Measurements from ENCODE around the gene WLS. TPM values are rescaled to one million over a fixed set of nuclear protein-coding genes. Genes with fewer than 3 reads are reported as not detected.

The WLS gene
- polyA plus RNA-seq, 3 donors from 2014 or later: not detected

DNA sequence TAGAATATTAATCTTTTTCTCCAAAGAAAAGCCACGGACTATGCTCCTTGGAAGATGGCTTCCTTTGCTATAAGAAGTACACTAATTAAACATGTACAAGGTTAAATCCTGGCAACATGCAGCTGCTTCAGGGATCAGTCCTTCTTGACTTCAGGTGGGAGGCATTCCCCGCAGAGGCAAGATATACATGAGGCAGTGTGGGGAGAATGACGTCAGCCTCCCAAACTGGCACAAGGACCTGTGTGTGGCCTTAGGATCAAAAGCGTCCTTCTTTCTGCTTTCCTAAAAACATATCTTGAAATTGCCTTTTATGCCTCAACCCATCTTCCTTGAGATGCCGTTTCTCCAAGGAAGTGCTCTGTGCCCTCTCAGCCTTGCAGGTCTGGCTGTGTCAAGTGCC lies 90.3 kb downstream of the WLS start:
- no peaks in the 10 kb centered on the region for H3K4me1 Mint-ChIP-seq
- H3K36me3 Mint-ChIP-seq: no peaks in the 10 kb centered on the region
- no peak overlapping the region for H3K27ac Mint-ChIP-seq
- H3K27me3 Mint-ChIP-seq (ENCODE audit: low read depth in 3 of 3): peaks cover 0 to 2% (median 0%) of the 10 kb centered on the region in 3 donors
- peaks cover 0 to 5% (median 0%) of the 10 kb centered on the region in 6 donors for H3K9me3 Mint-ChIP-seq
- DNase-seq: no peak
- H3K4me3 Mint-ChIP-seq: no peak overlapping the region

DNA sequence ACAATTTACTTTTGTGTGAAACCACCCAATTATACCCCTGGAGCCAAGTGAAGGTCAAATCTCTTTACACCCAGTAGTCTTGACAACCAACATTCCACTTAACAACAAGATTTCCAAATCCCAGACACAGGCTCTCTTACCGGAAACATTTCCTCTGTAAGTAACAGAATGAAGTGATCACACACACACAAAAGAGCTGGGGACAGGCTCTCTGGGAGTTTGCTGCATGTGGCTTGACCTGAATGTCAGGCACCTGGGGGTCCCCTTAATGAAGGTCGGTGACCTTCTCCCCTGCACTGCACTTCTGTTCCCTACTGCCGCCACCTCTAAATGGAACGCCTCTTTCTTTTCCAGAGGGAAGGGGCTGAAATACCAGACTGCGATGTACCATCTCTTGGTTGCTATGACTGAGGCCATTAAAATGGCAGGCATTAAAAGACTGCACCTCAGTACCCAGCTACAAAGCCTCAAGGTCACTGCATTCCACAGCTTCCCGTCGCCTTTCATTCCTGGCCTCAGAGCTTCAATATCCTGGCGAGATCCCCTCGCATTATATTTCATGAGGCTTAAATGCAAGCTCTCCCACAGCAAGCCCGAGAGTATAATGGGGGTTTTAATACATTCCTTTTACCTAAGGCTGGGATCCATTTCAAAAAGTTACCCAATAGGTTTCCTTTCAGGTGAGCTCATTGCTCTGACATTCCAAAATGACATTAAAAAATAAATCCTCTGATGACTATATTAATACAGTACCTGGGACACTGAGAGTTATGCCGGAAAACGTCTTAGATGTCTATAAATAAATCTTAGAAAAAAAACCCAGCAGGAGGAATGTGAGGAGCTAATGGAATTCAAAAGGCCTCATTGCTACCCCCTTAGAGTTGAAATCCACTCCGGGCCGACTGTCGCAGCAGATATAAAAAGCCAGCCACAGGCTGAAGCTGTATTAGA lies 91.0 kb downstream of the WLS start:
- no peak overlapping the region for H3K27ac Mint-ChIP-seq
- no peak overlapping the region for H3K4me3 Mint-ChIP-seq
- peaks cover 0 to 2% (median 0%) of the 10 kb centered on the region in 3 donors for H3K27me3 Mint-ChIP-seq (ENCODE audit: low read depth in 3 of 3)
- no peaks in the 10 kb centered on the region for H3K36me3 Mint-ChIP-seq
- no peak for DNase-seq
- no peaks in the 10 kb centered on the region for H3K4me1 Mint-ChIP-seq
- peaks cover 0 to 5% (median 0%) of the 10 kb centered on the region in 6 donors for H3K9me3 Mint-ChIP-seq

DNA sequence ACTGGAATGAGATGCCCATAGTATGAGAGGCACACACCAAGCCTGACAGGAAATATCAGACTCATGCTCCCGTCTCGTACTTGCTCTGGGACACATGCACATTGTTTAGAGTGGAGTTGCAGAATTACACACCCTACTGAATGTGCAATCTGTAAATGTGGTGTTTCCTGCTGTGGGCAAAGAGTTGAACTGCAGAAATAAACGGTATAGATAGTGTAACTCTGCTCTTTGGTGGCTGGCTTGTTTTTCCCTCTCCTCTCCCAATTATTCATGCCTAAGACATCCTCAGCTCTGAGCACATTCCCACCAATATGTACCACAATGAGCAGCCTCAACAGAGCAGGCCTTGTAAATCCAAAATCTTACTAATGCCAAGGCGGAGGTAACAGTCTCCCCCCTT lies 91.8 kb downstream of the WLS start:
- H3K9me3 Mint-ChIP-seq: peaks cover 0 to 7% (median 0%) of the 10 kb centered on the region in 6 donors

GRCh38 chr1:68136187-68136586 lies 96.1 kb downstream of the WLS start:
- Mint-ChIP-seq H3K36me3 (no peaks in the 10 kb centered on the region), H3K9me3 (peaks cover 0 to 4% (median 0%) of the 10 kb centered on the region in 6 donors), H3K4me3 (no peak overlapping the region), H3K27ac (no peak overlapping the region), H3K4me1 (no peaks in the 10 kb centered on the region), H3K27me3 (ENCODE audit: low read depth in 3 of 3) (peaks cover 0 to 2% (median 0%) of the 10 kb centered on the region in 3 donors)
- no peak for DNase-seq

More for the DNA sequence above, 91.8 kb downstream of the WLS start:
- Mint-ChIP-seq H3K27ac (no peak overlapping the region), H3K27me3 (ENCODE audit: low read depth in 3 of 3) (peaks cover 0 to 2% (median 0%) of the 10 kb centered on the region in 3 donors), H3K4me3 (no peak overlapping the region), H3K4me1 (no peaks in the 10 kb centered on the region), H3K36me3 (no peaks in the 10 kb centered on the region)
- no peak for DNase-seq

DNA sequence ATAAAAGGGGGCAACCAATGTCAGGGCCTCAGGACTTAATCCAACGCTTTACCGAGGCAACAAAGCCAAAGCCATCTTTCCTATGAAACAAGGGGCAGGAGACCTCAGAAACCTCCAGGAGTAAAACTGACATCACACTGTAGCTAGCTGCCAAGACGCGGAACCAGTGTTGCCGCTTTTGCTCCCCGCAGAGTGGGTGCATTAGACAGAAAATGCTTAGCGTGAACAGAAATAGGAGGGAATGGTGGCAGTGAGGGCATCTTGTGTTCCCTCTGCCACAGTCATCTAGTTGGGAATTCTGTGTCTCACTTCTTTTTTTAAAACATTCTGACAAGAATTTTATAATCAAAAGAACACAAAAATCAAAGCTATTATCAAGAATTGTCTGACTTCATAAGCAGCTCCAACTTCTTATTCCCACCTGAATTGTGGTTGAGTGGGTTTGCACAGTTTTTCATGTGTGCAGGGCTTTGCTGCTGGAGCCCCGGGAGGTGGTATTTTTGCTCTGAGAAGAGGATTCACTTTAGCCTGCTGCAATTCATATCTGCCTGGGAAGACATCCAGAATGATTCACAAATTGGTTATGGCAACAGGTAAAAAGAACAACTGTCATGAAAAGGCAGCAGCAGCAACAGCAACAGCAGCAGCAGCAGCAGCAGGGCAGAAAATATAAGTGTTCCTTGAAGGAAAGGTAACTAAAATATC lies 99.7 kb downstream of the WLS start:
- peaks cover 0 to 4% (median 0%) of the 10 kb centered on the region in 6 donors for H3K9me3 Mint-ChIP-seq
- no peak overlapping the region for H3K4me3 Mint-ChIP-seq
- no peak for DNase-seq
- no peaks in the 10 kb centered on the region for H3K4me1 Mint-ChIP-seq
- no peaks in the 10 kb centered on the region for H3K36me3 Mint-ChIP-seq
- no peak overlapping the region for H3K27ac Mint-ChIP-seq
- peaks cover 0 to 2% (median 0%) of the 10 kb centered on the region in 3 donors for H3K27me3 Mint-ChIP-seq (ENCODE audit: low read depth in 3 of 3)

- DNase-seq: no peak
- Mint-ChIP-seq H3K27ac (no peak overlapping the region), H3K4me3 (no peak overlapping the region), H3K27me3 (ENCODE audit: low read depth in 3 of 3) (peaks cover 0 to 2% (median 0%) of the 10 kb centered on the region in 3 donors), H3K9me3 (peaks cover 0 to 4% (median 0%) of the 10 kb centered on the region in 6 donors), H3K36me3 (no peaks in the 10 kb centered on the region), H3K4me1 (no peaks in the 10 kb centered on the region)
These were observed 101.1 kb downstream of the WLS start for GRCh38 chr1:68131261-68131660.

GRCh38 chr1:68129536-68130250 lies 102.6 kb downstream of the WLS start:
- Mint-ChIP-seq H3K4me1 (no peaks in the 10 kb centered on the region), H3K9me3 (no peaks in the 10 kb centered on the region), H3K27me3 (ENCODE audit: low read depth in 3 of 3) (peaks cover 0 to 2% (median 0%) of the 10 kb centered on the region in 3 donors), H3K36me3 (no peaks in the 10 kb centered on the region), H3K4me3 (no peak overlapping the region), H3K27ac (no peak overlapping the region)
- DNase-seq: no peak

DNA sequence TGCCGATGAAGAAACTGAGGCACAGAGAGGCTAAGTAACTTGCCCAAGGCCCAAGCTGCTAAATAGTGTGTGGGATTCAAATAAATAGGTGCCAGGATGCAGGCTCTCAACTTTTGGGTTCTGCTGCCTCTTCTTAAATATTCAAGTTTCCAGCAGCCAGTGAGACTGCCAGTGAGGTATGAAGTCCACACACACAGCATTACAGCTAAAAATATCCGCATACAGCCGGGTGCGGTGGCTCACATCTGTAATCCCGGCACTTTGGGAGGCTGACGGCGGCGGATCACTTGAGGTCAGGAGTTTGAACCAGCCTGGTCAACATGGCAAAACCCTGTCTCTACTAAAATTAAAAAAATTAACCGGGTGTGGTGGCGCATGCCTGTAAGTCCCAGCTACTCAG lies 103.5 kb downstream of the WLS start:
- H3K36me3 Mint-ChIP-seq: no peaks in the 10 kb centered on the region
- no peak for DNase-seq
- H3K27me3 Mint-ChIP-seq (ENCODE audit: low read depth in 3 of 3): peaks cover 0 to 2% (median 0%) of the 10 kb centered on the region in 3 donors
- H3K4me1 Mint-ChIP-seq: no peaks in the 10 kb centered on the region
- H3K4me3 Mint-ChIP-seq: no peak overlapping the region
- H3K9me3 Mint-ChIP-seq: no peaks in the 10 kb centered on the region
- H3K27ac Mint-ChIP-seq: no peak overlapping the region

DNA sequence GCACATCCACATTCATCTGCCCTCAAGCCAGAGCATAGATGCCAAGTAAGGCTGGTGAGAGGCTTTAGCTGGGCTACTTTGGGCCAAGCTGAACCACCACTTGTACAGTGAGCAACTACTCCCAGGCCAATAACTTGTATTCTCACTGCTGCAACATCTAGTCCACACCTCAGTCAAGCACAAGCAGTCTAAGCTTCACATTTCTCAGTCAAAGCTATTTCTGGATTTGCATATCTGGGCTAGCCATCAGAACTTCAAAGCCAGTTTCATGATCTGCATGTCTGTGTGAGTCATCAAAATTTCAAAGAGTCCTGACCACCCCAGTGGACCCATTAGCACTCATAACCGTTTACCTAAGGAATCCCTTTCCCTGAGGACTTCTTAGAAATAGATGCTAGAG lies 104.2 kb downstream of the WLS start:
- no peaks in the 10 kb centered on the region for H3K36me3 Mint-ChIP-seq
- H3K27me3 Mint-ChIP-seq (ENCODE audit: low read depth in 3 of 3): peaks cover 0 to 2% (median 0%) of the 10 kb centered on the region in 3 donors

GRCh38 chr1:68121536-68121935 lies 110.8 kb downstream of the WLS start:
- H3K36me3 Mint-ChIP-seq: no peaks in the 10 kb centered on the region
- no peak overlapping the region for H3K4me3 Mint-ChIP-seq
- no peak for DNase-seq
- peaks cover 6 to 7% of the 10 kb centered on the region in 2 donors for H3K4me1 Mint-ChIP-seq
- no peak overlapping the region for H3K27ac Mint-ChIP-seq
- no peaks in the 10 kb centered on the region for H3K9me3 Mint-ChIP-seq
- H3K27me3 Mint-ChIP-seq (ENCODE audit: low read depth in 3 of 3): peaks cover 0 to 2% (median 0%) of the 10 kb centered on the region in 3 donors

More for the DNA sequence above, 104.2 kb downstream of the WLS start:
- Mint-ChIP-seq H3K27ac (no peak overlapping the region), H3K9me3 (no peaks in the 10 kb centered on the region), H3K4me1 (no peaks in the 10 kb centered on the region), H3K4me3 (no peak overlapping the region)
- DNase-seq: no peak

DNA sequence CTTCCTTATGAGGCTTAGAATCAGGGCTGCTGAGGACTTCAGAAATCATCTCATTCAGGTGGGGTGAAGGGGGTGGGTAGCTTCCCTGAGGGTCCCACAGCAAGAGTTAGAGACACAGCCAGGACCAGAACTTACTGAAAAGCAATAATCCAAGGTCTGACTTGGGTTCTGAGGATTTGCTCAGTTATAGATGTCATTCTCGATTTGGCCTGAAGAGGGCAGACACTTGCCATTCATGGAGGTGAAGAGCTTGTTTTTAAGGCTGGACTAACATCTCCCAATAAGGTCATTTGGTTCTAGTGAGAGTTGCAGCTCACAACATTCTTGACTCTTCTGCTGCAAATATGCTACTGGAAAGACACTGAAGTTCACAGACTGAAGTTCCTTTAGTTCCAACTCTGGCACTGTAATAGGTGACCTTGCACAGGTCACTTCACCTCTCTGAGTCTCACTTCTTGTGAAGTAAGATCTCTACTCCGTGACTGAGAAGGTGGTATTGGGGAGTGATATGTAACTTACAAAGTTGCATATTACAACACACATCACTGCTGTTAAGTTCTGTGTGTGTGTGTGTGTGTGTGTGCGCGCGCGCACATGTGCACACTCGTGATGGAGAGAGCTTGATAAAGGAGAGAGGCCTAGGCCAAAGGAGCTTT lies 112.1 kb downstream of the WLS start:
- Mint-ChIP-seq H3K4me1 (peaks cover 7 to 9% of the 10 kb centered on the region in 2 donors), H3K36me3 (no peaks in the 10 kb centered on the region), H3K9me3 (no peaks in the 10 kb centered on the region), H3K27me3 (ENCODE audit: low read depth in 3 of 3) (peaks cover 0 to 2% (median 0%) of the 10 kb centered on the region in 3 donors), H3K27ac (no peak overlapping the region), H3K4me3 (no peak overlapping the region)
- peak; percentile 2 to 11 (median 6) for DNase-seq

- Mint-ChIP-seq H3K9me3 (no peaks in the 10 kb centered on the region), H3K4me3 (no peak overlapping the region), H3K27me3 (ENCODE audit: low read depth in 3 of 3) (peaks cover 0 to 2% (median 0%) of the 10 kb centered on the region in 3 donors), H3K27ac (no peak overlapping the region), H3K4me1 (peaks cover 7 to 9% of the 10 kb centered on the region in 2 donors), H3K36me3 (no peaks in the 10 kb centered on the region)
- DNase-seq: no peak
These were observed 112.9 kb downstream of the WLS start for GRCh38 chr1:68119445-68119844.

DNA sequence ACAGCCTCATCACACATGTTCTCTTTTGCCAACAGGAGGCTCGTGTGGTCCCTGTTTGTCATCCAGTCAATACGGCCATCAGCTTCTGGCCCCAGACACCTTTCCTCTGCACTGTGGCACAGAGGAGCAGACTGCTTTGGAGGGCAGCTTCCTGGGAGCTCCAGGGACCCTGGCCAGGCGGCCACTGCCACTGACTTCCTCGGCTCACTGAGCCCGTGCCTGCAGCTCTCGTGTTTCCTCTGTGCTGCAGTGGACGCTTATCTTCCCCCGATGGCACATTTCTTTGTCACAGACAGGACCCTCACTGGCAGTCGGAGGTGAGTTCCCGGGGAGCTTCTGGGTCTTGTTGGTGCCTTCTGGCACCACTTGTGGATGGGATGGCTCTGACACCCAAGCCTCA lies 114.9 kb downstream of the WLS start:
- no peak overlapping the region for H3K27ac Mint-ChIP-seq
- no peak overlapping the region for H3K4me3 Mint-ChIP-seq
- DNase-seq: no peak

More for the DNA sequence above, 114.9 kb downstream of the WLS start:
- peaks cover 0 to 3% (median 2%) of the 10 kb centered on the region in 3 donors for H3K27me3 Mint-ChIP-seq (ENCODE audit: low read depth in 3 of 3)
- no peaks in the 10 kb centered on the region for H3K36me3 Mint-ChIP-seq
- H3K9me3 Mint-ChIP-seq: no peaks in the 10 kb centered on the region
- H3K4me1 Mint-ChIP-seq: peaks cover 7 to 9% of the 10 kb centered on the region in 2 donors
